ENCODE data around the gene TRABD2B. TPM values are rescaled to one million over a fixed set of nuclear protein-coding genes. Genes with fewer than 3 reads are reported as not detected.

The TRABD2B gene
- total and polyA plus RNA-seq, 12 donors = 0.33 to 3.3 (median 0.83) TPM

GRCh38 chr1:47754221-47754620 is 243.0 kb downstream of the TRABD2B start:
- no peak overlapping the region for H3K4me3 ChIP-seq
- no peaks in the 10 kb centered on the region for H3K27me3 ChIP-seq
- intact Hi-C loops (cut with DNase I) = no loop called here
- no peak overlapping the region for H3K27ac ChIP-seq
- H3K36me3 ChIP-seq (replicated peaks in 1 of 2) = no peaks in the 10 kb centered on the region
- no peaks in the 10 kb centered on the region for H3K9me3 ChIP-seq (replicated peaks in 1 of 3)
- TF ChIP-seq POLR2A (IDR thresholded peaks at IDR 0.05) = no peak
- no peak for TF ChIP-seq CTCF (IDR thresholded peaks at IDR 0.05)
- H3K4me1 ChIP-seq (replicated peaks in 1 of 2) = no peaks in the 10 kb centered on the region
- WGBS, 4 donors = 81 to 92% (median 86%) methylated on average over 6 of the region's 6 CpGs
- no peak for DNase-seq

- H3K4me3 ChIP-seq = no peak overlapping the region
- no peaks in the 10 kb centered on the region for H3K4me1 ChIP-seq (replicated peaks in 1 of 2)
- H3K27ac ChIP-seq = no peak overlapping the region
- intact Hi-C loops (cut with DNase I) = no loop called here
- DNase-seq = no peak
- no peaks in the 10 kb centered on the region for H3K9me3 ChIP-seq (replicated peaks in 1 of 3)
- WGBS, 4 donors = 68 to 92% (median 72%) methylated on average over 1 of the region's 1 CpG
- TF ChIP-seq POLR2A (IDR thresholded peaks at IDR 0.05) (no peak), CTCF (IDR thresholded peaks at IDR 0.05) (no peak)
- no peaks in the 10 kb centered on the region for H3K27me3 ChIP-seq
- H3K36me3 ChIP-seq (replicated peaks in 1 of 2) = no peaks in the 10 kb centered on the region
These were observed 243.4 kb downstream of the TRABD2B start for GRCh38 chr1:47753808-47754207.

- Histone ChIP-seq H3K27me3 (no peaks in the 10 kb centered on the region), H3K4me1 (replicated peaks in 1 of 2) (no peaks in the 10 kb centered on the region), H3K9me3 (replicated peaks in 1 of 3) (no peaks in the 10 kb centered on the region), H3K4me3 (no peak overlapping the region), H3K36me3 (replicated peaks in 1 of 2) (no peaks in the 10 kb centered on the region), H3K27ac (no peak overlapping the region)
- 86 to 92% (median 90%) methylated on average over 12 of the region's 12 CpGs for WGBS, 4 donors
- DNase-seq = peak in 1 of 7 donors; percentile 30
- intact Hi-C loops (cut with DNase I) = no loop called here
- TF ChIP-seq POLR2A (IDR thresholded peaks at IDR 0.05) (no peak), CTCF (IDR thresholded peaks at IDR 0.05) (no peak)
These were observed 244.6 kb downstream of the TRABD2B start for GRCh38 chr1:47752559-47752958.

- TF ChIP-seq POLR2A (IDR thresholded peaks at IDR 0.05) (no peak), CTCF (IDR thresholded peaks at IDR 0.05) (no peak)
- whole genome bisulfite sequencing, 4 donors = 20 to 79% (median 57%) methylated on average over 1 to 15 of the region's 15 CpGs
- no peak overlapping the region for H3K4me3 ChIP-seq
- no peaks in the 10 kb centered on the region for H3K36me3 ChIP-seq (replicated peaks in 1 of 2)
- DNase-seq = peak in 1 of 7 donors; percentile 49
- H3K9me3 ChIP-seq (replicated peaks in 1 of 3) = no peaks in the 10 kb centered on the region
- no peak overlapping the region for H3K27ac ChIP-seq
- intact Hi-C loops (cut with DNase I) = no loop called here
- no peaks in the 10 kb centered on the region for H3K27me3 ChIP-seq
- no peaks in the 10 kb centered on the region for H3K4me1 ChIP-seq (replicated peaks in 1 of 2)
These were observed 245.2 kb downstream of the TRABD2B start for GRCh38 chr1:47751996-47752451.
